GM12878 (cell line): ENCODE results near the gene POC5. TPM values are rescaled to one million over a fixed set of nuclear protein-coding genes. Genes with fewer than 3 reads are reported as not detected.

Experiments
- ATAC-seq: fragments of 200-7000 bp; cut with Tn5 transposase; 3 replicates; pipeline ENCODE4 v1.9.1; 2020; ENCODE audit warnings: mild to moderate bottlenecking, moderate library complexity
- BruUV-seq: library from RNA; stranded (reverse); fragments of 400-500 nt; replicated peaks from 2 replicates; lab custom pipeline; 2021; lab: Mats Ljungman, UMichigan
- CTCF ChIA-PET: fragments of 300-600 bp; sonication (Branson Sonifier 250); formaldehyde crosslinking; extraction: SDS; loops from one replicate; lab custom pipeline; 2021; ENCODE audit warnings: inconsistent platforms; lab: Yijun Ruan, JAX
- POLR2A ChIA-PET: fragments of 350-600 bp; formaldehyde crosslinking; extraction: SDS; loops from one replicate; lab custom pipeline; 2021; ENCODE audit warnings: inconsistent platforms; lab: Charles Lee
- RAD21 ChIA-PET: fragments of 300-600 bp; sonication (Branson Sonifier 250); formaldehyde crosslinking; loops from one replicate; lab custom pipeline; 2023; ENCODE audit warnings: antibody characterized with exemption; ENCODE audit not compliant: unreplicated experiment; lab: Charles Lee
- SMC1A ChIA-PET: fragments of 300-600 bp; sonication (Branson Sonifier 250); formaldehyde crosslinking; loops from one replicate; lab custom pipeline; 2023; ENCODE audit not compliant: unreplicated experiment, uncharacterized antibody; lab: Charles Lee
- DNase-seq: peaks from one replicate; pipeline ENCODE4 v3.0.0-alpha.2; 2011; ENCODE audit warnings: low read depth, low spot score
- FAIRE-seq: peaks from 3 replicates; lab custom pipeline; 2011; peaks lifted over from hg19 to GRCh38; lab: Jason Lieb, UNC
- H2AFZ ChIP-seq: 2 replicates; pipeline ENCODE4 v1.6.0; 2011; ENCODE audit warnings: low read depth, low read length, control low read depth; ENCODE audit not compliant: control insufficient read depth
- H3K27ac ChIP-seq: 2 replicates; pipeline ENCODE4 v1.5.1; 2011; ENCODE audit warnings: control low read depth; ENCODE audit not compliant: control insufficient read depth, insufficient read depth
- H3K27me3 ChIP-seq, 2 experiments: replicated peaks in 1 of 2; 2 replicates each; pipeline versions ENCODE4 v1.6.0 to v1.6.1; 2011; ENCODE audit warnings: low read length in 1 of 2; ENCODE audit not compliant: control insufficient read depth in 2 of 2, insufficient read depth in 2 of 2
- H3K36me3 ChIP-seq, 2 experiments: 2 replicates each; pipeline ENCODE4 v1.5.1; 2011; ENCODE audit warnings: low read length in 1 of 2; ENCODE audit not compliant: control insufficient read depth in 2 of 2, insufficient read depth in 2 of 2
- H3K4me1 ChIP-seq: 2 replicates; pipeline ENCODE4 v1.6.1; 2011; ENCODE audit warnings: mild to moderate bottlenecking, low read length, moderate library complexity, mixed read lengths; ENCODE audit not compliant: control insufficient read depth, insufficient read depth
- H3K4me2 ChIP-seq: 2 replicates; pipeline ENCODE4 v1.6.0; 2011; ENCODE audit warnings: control low read depth; ENCODE audit not compliant: control insufficient read depth, insufficient read depth
- H3K4me3 ChIP-seq: fragments of 200-600 bp; sonication (generic); 2 replicates; pipeline ENCODE4 v1.5.1; 2016
- H3K79me2 ChIP-seq: 2 replicates; pipeline ENCODE4 v1.6.0; 2011; ENCODE audit warnings: low read length; ENCODE audit not compliant: control insufficient read depth, insufficient read depth
- H3K9ac ChIP-seq: 2 replicates; pipeline ENCODE4 v1.8.0; 2011; ENCODE audit warnings: low read length, control low read depth, mixed read lengths; ENCODE audit not compliant: control insufficient read depth, insufficient read depth
- H3K9me3 ChIP-seq: replicated peaks from 3 replicates; pipeline ENCODE4 v1.5.1; 2011; ENCODE audit warnings: mild to moderate bottlenecking, low read length; ENCODE audit not compliant: control insufficient read depth, insufficient read depth
- H4K20me1 ChIP-seq: 2 replicates; pipeline ENCODE4 v1.6.0; 2011; ENCODE audit not compliant: control insufficient read depth, insufficient read depth
- ATF7 ChIP-seq: fragments of 450-650 bp; IDR thresholded peaks from 2 replicates; pipeline ENCODE4 v1.6.1; 2016; ENCODE audit warnings: low read depth, mild to moderate bottlenecking
- BMI1 ChIP-seq: fragments of 450-650 bp; IDR thresholded peaks from 2 replicates; pipeline ENCODE4 v1.6.1; 2016; ENCODE audit warnings: mild to moderate bottlenecking, moderate library complexity, borderline replicate concordance
- CEBPZ ChIP-seq: fragments of 150-350 bp; IDR thresholded peaks from 2 replicates; pipeline ENCODE4 v1.6.1; 2016; ENCODE audit warnings: low read depth, low read length
- ETV6 ChIP-seq, 2 experiments: fragments of 450-650 bp in 1 of 2; IDR thresholded peaks in 1 of 2; conservative IDR thresholded peaks in 1 of 2; 2 replicates each; pipeline ENCODE4 v1.6.1; 2014; ENCODE audit warnings: antibody characterized with exemption in 1 of 2, borderline replicate concordance in 1 of 2, low read depth in 1 of 2, mild to moderate bottlenecking in 1 of 2, moderate library complexity in 1 of 2
- MEF2A ChIP-seq: IDR thresholded peaks from 2 replicates; pipeline ENCODE4 v1.6.1; 2011; ENCODE audit warnings: low read depth, mild to moderate bottlenecking, low read length, moderate library complexity; ENCODE audit not compliant: insufficient read depth
- NFIC ChIP-seq: IDR thresholded peaks from 2 replicates; pipeline ENCODE4 v1.6.1; 2012; ENCODE audit warnings: low read depth, mild to moderate bottlenecking, inconsistent platforms, low read length, moderate library complexity
- NR2C1 ChIP-seq: fragments of 450-650 bp; IDR thresholded peaks from 2 replicates; pipeline ENCODE4 v1.6.1; 2017; ENCODE audit warnings: antibody characterized with exemption, mild to moderate bottlenecking, moderate library complexity
- NR2F1 ChIP-seq: fragments of 450-650 bp; conservative IDR thresholded peaks from 2 replicates; pipeline ENCODE4 v1.6.1; 2017; ENCODE audit warnings: mild to moderate bottlenecking
- PKNOX1 ChIP-seq: fragments of 450-650 bp; IDR thresholded peaks from 2 replicates; pipeline ENCODE4 v1.6.1; 2016; ENCODE audit warnings: mild to moderate bottlenecking
- SP1 ChIP-seq: IDR thresholded peaks from one replicate; pipeline ENCODE4 v1.6.1; 2011; ENCODE audit warnings: low read depth, low read length
- SUPT20H ChIP-seq: IDR thresholded peaks from 2 replicates; pipeline ENCODE4 v1.6.1; 2011; ENCODE audit warnings: low read depth, mild to moderate bottlenecking, low read length, moderate library complexity, borderline replicate concordance; ENCODE audit not compliant: control insufficient read depth
- TCF7 ChIP-seq: IDR thresholded peaks from 2 replicates; pipeline ENCODE4 v1.6.1; 2014; ENCODE audit warnings: antibody characterized with exemption, borderline replicate concordance
- YY1 ChIP-seq: IDR thresholded peaks from 2 replicates; pipeline ENCODE4 v1.6.1; 2011; ENCODE audit warnings: low read depth, mild to moderate bottlenecking, low read length
- ZBTB33 ChIP-seq: fragments of 450-650 bp; IDR thresholded peaks from 2 replicates; pipeline ENCODE4 v1.6.1; 2017; ENCODE audit warnings: mild to moderate bottlenecking
- in situ Hi-C: fragments of 300-500 bp; cut with MboI; formaldehyde crosslinking; loops from 9 replicates; pipeline ENCODE4 v1.14.3; 2018; ENCODE audit warnings: mixed read lengths
- intact Hi-C: fragments of 100-400 bp; cut with micrococcal nuclease; formaldehyde crosslinking; loops from one replicate; pipeline ENCODE4 v1.14.2; 2022; ENCODE audit not compliant: unreplicated experiment
- polyA plus RNA-seq, 11 experiments: library from polyadenylated mRNA; depleted of rRNA in 4 of 11; unstranded in 6 of 11; stranded (reverse) in 5 of 11; fragments of >200 nt; fragmentation: Nextera tagmentation in 4 of 11; fragmentation: Illumina TruSeq in 1 of 11; extraction: Ambion mirVana in 4 of 11; extraction: Trizol in 1 of 11; gene quantifications; 1 replicate in 1 of 11; 2 replicates in 10 of 11; pipeline versions ENCODE4 v1.2.1 to v1.2.3, GENCODE V29; 2011 to 2016; ENCODE audit warnings: inconsistent platforms in 2 of 11, missing spikeins in 2 of 11, low read depth in 1 of 11
- total RNA-seq, 4 experiments: library from RNA; depleted of rRNA in 3 of 4; stranded (reverse); fragments of >200 nt in 3 of 4; fragmentation: Illumina TruSeq in 1 of 4; extraction: Trizol in 1 of 4; gene quantifications; 2 replicates each; pipeline versions ENCODE4 v1.2.1 to v1.2.3, GENCODE V29; 2013 to 2021
- TF ChIP-seq, protein P1 (sequence below): fragments of 450-650 bp; IDR thresholded peaks from 2 replicates; pipeline ENCODE4 v1.6.1; 2016; ENCODE audit warnings: mild to moderate bottlenecking
- TF ChIP-seq, protein P2 (sequence below): IDR thresholded peaks from 2 replicates; pipeline ENCODE4 v1.6.1; 2011; ENCODE audit warnings: mild to moderate bottlenecking, low read depth, low read length, moderate library complexity; ENCODE audit not compliant: insufficient replicate concordance

Gene POC5
- total and polyA plus RNA-seq, 10 of the 15 experiments (the other 5 are each of a cell fraction or from before 2014, with no cell fraction given), result 13.1 to 25.6 (median 21.8) TPM

DNA sequence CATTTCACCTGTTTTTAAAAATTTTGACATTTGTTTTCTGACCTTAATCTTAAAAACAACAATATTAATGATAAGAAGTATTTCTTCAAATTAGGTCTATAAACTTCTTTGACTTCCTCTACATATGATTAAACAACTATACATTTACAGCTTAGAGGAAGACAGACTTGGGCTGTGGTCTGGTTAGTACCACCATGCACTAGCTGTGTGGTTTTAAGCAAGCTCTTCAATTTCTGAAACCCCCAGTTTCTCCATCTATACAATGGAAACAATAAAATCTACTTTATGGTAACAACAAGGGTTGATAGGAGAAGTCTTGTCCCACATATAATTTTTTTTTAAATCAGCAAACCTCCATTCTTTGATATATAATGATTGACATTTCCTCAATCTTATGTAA, 90.3 kb downstream of the POC5 start:
- no peak for FAIRE-seq
- RAD21 ChIA-PET, result no interaction called here
- intact Hi-C loops, result no loop called here
- Histone ChIP-seq H3K9ac (no peak overlapping the region), H3K36me3 (no peaks in the 10 kb centered on the region), H3K4me2 (no peak overlapping the region), H3K4me1 (no peaks in the 10 kb centered on the region), H3K27ac (no peak overlapping the region), H3K4me3 (no peak overlapping the region), H3K27me3 (no peaks in the 10 kb centered on the region), H2AFZ (no peak overlapping the region), H3K9me3 (no peaks in the 10 kb centered on the region), H4K20me1 (no peaks in the 10 kb centered on the region), H3K79me2 (no peaks in the 10 kb centered on the region)
- no peak for DNase-seq
- no TSS peak for BruUV-seq
- SMC1A ChIA-PET, result interaction anchor here (0.6 to 2.1 kb wide), 4 partner anchors 11 to 33 kb away, joined by 3 to 4 read pairs (median 4); no protein-coding TSS in a partner anchor
- POLR2A ChIA-PET, result no interaction called here
- in situ Hi-C loops, result no loop called here
- ATAC-seq, result no peak
- CTCF ChIA-PET, result interaction anchor here (1.1 kb wide), 1 partner anchor 390 kb away, joined by 3 read pairs; the partner anchor contains the start of gene ANKRD31
- TF ChIP-seq, protein P1, sequence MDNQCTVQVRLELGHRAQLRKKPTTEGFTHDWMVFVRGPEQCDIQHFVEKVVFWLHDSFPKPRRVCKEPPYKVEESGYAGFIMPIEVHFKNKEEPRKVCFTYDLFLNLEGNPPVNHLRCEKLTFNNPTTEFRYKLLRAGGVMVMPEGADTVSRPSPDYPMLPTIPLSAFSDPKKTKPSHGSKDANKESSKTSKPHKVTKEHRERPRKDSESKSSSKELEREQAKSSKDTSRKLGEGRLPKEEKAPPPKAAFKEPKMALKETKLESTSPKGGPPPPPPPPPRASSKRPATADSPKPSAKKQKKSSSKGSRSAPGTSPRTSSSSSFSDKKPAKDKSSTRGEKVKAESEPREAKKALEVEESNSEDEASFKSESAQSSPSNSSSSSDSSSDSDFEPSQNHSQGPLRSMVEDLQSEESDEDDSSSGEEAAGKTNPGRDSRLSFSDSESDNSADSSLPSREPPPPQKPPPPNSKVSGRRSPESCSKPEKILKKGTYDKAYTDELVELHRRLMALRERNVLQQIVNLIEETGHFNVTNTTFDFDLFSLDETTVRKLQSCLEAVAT, result no peak
- no peak for TF ChIP-seq SP1
- TF ChIP-seq, protein P2, sequence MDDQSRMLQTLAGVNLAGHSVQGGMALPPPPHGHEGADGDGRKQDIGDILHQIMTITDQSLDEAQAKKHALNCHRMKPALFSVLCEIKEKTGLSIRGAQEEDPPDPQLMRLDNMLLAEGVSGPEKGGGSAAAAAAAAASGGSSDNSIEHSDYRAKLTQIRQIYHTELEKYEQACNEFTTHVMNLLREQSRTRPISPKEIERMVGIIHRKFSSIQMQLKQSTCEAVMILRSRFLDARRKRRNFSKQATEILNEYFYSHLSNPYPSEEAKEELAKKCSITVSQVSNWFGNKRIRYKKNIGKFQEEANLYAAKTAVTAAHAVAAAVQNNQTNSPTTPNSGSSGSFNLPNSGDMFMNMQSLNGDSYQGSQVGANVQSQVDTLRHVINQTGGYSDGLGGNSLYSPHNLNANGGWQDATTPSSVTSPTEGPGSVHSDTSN, result no peak
- TF ChIP-seq TCF7, result no peak
- TF ChIP-seq NR2C1, result no peak
- no peak for TF ChIP-seq BMI1
- TF ChIP-seq CEBPZ, result no peak
- no peak for TF ChIP-seq ETV6 (conservative IDR thresholded peaks at IDR 0.05 in 1 of 2, IDR thresholded peaks at IDR 0.05 in 1 of 2; ENCODE audit: borderline replicate concordance in 1 of 2, low read depth in 1 of 2)
- TF ChIP-seq MEF2A, result no peak
- TF ChIP-seq YY1, result no peak
- TF ChIP-seq SUPT20H, result no peak
- no peak for TF ChIP-seq NFIC
- TF ChIP-seq ATF7, result no peak
- TF ChIP-seq ZBTB33, result no peak
- TF ChIP-seq NR2F1, result no peak
- TF ChIP-seq PKNOX1, result no peak
